Osteoblast (primary cell): ENCODE data around the gene CDC42SE2. TPM values are rescaled to one million over a fixed set of nuclear protein-coding genes. Genes with fewer than 3 reads are reported as not detected.

Experiments used
- DNase-seq: peaks from one replicate; pipeline ENCODE4 v3.0.0; 2011; ENCODE audit warnings: low spot score, mixed read lengths; ENCODE audit not compliant: insufficient read length; ENCODE audit errors: missing footprints
- H2AFZ ChIP-seq: 2 replicates; pipeline ENCODE4 v1.6.0; 2011; ENCODE audit warnings: mild to moderate bottlenecking, low read length
- H3K27ac ChIP-seq: 2 replicates; pipeline ENCODE4 v1.5.1; 2011; ENCODE audit warnings: mild to moderate bottlenecking, low read depth, low read length, moderate library complexity
- H3K27me3 ChIP-seq: 2 replicates; pipeline ENCODE4 v1.6.0; 2012; ENCODE audit warnings: mild to moderate bottlenecking, control low read depth, inconsistent platforms, low read length, moderate library complexity; ENCODE audit not compliant: insufficient read depth
- H3K36me3 ChIP-seq: 2 replicates; pipeline ENCODE4 v1.5.1; 2011; ENCODE audit warnings: mild to moderate bottlenecking, low read length, control low read depth, moderate library complexity; ENCODE audit not compliant: insufficient read depth
- H3K4me1 ChIP-seq: 2 replicates; pipeline ENCODE4 v1.5.1; 2011; ENCODE audit warnings: mild to moderate bottlenecking, low read length, control low read depth, moderate library complexity; ENCODE audit not compliant: insufficient read depth
- H3K4me2 ChIP-seq: 2 replicates; pipeline ENCODE4 v1.6.0; 2011; ENCODE audit warnings: mild to moderate bottlenecking, low read length; ENCODE audit not compliant: insufficient read depth
- H3K4me3 ChIP-seq: fragments of 200-600 bp; sonication (generic); 3 replicates; pipeline ENCODE4 v1.5.1; 2012; ENCODE audit warnings: mild to moderate bottlenecking, low read length, inconsistent platforms; ENCODE audit not compliant: insufficient read depth
- H3K79me2 ChIP-seq: 2 replicates; pipeline ENCODE4 v1.6.0; 2012; ENCODE audit warnings: mild to moderate bottlenecking, low read length, control low read depth, inconsistent platforms; ENCODE audit not compliant: insufficient read depth
- H3K9me3 ChIP-seq: 2 replicates; pipeline ENCODE4 v1.5.1; 2011; ENCODE audit warnings: low read depth, low read length, control low read depth
- H4K20me1 ChIP-seq: 2 replicates; pipeline ENCODE4 v1.6.0; 2012; ENCODE audit warnings: mild to moderate bottlenecking, low read length, control low read depth; ENCODE audit not compliant: insufficient read depth
- total RNA-seq: library from RNA; depleted of rRNA; stranded (reverse); fragments of >200 nt; gene quantifications from 2 replicates; pipeline ENCODE4 v1.2.3, GENCODE V29; 2012
- TF ChIP-seq, protein P1 (sequence below): IDR thresholded peaks from 2 replicates; pipeline ENCODE4 v1.5.1; 2011; ENCODE audit warnings: mild to moderate bottlenecking, low read depth, low read length, moderate library complexity; ENCODE audit errors: extremely low read depth

CDC42SE2 gene
- total RNA-seq, 1 donor = 22.8 TPM

DNA sequence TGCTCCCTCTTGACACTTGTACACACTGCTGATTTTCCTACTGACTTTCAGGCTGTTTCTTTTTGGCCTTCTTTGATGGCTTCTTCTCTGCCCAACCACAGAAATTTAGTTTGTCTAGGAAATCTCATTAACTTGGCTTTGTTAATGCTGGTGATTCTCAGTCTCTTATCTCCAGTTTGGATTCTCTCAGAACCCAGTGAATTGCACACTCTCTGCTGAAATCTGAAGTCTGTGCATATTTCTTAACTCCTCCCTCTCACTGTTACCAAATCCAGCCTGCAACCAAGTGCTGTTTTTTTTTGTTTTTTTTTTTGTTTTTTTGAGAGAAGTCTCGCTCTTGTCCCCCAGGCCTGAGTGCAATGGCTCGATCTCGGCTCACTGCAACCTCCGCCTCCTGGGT is 117.2 kb downstream of the CDC42SE2 start:
- peaks cover 2% of the 10 kb centered on the region for H3K36me3 ChIP-seq
- no peaks in the 10 kb centered on the region for H3K27me3 ChIP-seq
- H3K27ac ChIP-seq = no peak overlapping the region
- no peak overlapping the region for H3K4me3 ChIP-seq
- no peaks in the 10 kb centered on the region for H3K9me3 ChIP-seq
- H3K79me2 ChIP-seq = peaks cover 24% of the 10 kb centered on the region
- H2AFZ ChIP-seq = no peak overlapping the region
- no peak for DNase-seq
- TF ChIP-seq, protein P1, sequence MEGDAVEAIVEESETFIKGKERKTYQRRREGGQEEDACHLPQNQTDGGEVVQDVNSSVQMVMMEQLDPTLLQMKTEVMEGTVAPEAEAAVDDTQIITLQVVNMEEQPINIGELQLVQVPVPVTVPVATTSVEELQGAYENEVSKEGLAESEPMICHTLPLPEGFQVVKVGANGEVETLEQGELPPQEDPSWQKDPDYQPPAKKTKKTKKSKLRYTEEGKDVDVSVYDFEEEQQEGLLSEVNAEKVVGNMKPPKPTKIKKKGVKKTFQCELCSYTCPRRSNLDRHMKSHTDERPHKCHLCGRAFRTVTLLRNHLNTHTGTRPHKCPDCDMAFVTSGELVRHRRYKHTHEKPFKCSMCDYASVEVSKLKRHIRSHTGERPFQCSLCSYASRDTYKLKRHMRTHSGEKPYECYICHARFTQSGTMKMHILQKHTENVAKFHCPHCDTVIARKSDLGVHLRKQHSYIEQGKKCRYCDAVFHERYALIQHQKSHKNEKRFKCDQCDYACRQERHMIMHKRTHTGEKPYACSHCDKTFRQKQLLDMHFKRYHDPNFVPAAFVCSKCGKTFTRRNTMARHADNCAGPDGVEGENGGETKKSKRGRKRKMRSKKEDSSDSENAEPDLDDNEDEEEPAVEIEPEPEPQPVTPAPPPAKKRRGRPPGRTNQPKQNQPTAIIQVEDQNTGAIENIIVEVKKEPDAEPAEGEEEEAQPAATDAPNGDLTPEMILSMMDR = no peak
- peaks cover 5% of the 10 kb centered on the region for H4K20me1 ChIP-seq
- H3K4me2 ChIP-seq = no peak overlapping the region
- peaks cover 33% of the 10 kb centered on the region for H3K4me1 ChIP-seq

DNA sequence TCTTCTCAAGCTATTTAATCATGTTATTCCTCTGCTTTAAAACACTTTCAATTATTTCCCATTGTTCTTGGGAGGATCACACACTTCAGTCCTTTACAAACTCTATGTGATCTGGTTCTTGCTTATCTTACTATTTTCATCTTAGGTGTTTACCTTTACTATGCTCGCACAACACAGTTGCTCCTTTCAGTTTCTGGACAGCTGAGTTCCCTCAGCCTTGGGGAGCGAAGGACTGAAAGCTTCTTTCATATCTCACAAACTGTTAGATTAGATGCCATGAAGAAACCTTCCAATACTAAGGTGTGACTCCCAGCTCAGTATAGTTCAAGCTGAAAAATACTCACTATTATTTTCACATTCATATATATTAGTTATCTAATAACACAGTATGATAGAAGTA is 117.9 kb downstream of the CDC42SE2 start:
- DNase-seq = no peak
- TF ChIP-seq, protein P1 = no peak
- peaks cover 17% of the 10 kb centered on the region for H3K79me2 ChIP-seq
- no peak overlapping the region for H2AFZ ChIP-seq
- H3K4me2 ChIP-seq = no peak overlapping the region
- H3K4me3 ChIP-seq = no peak overlapping the region
- peaks cover 5% of the 10 kb centered on the region for H4K20me1 ChIP-seq
- H3K27ac ChIP-seq = no peak overlapping the region
- peaks cover 33% of the 10 kb centered on the region for H3K4me1 ChIP-seq
- H3K36me3 ChIP-seq = peaks cover 8% of the 10 kb centered on the region
- no peaks in the 10 kb centered on the region for H3K9me3 ChIP-seq
- no peaks in the 10 kb centered on the region for H3K27me3 ChIP-seq

- TF ChIP-seq, protein P1 = peak; percentile 53
- no peak for DNase-seq
- H4K20me1 ChIP-seq = peaks cover 5% of the 10 kb centered on the region
These were observed 118.8 kb downstream of the CDC42SE2 start for GRCh38 chr5:131382407-131383395.

GRCh38 chr5:131384173-131384572 is 120.3 kb downstream of the CDC42SE2 start:
- no peaks in the 10 kb centered on the region for H3K9me3 ChIP-seq
- TF ChIP-seq, protein P1 = no peak
- H2AFZ ChIP-seq = no peak overlapping the region
- H3K27me3 ChIP-seq = no peaks in the 10 kb centered on the region
- H3K36me3 ChIP-seq = peaks cover 9% of the 10 kb centered on the region
- peaks cover 17% of the 10 kb centered on the region for H3K4me1 ChIP-seq
- H3K79me2 ChIP-seq = peaks cover 15% of the 10 kb centered on the region
- H4K20me1 ChIP-seq = peaks cover 5% of the 10 kb centered on the region
- no peak overlapping the region for H3K4me2 ChIP-seq
- H3K4me3 ChIP-seq = no peak overlapping the region
- no peak for DNase-seq
- no peak overlapping the region for H3K27ac ChIP-seq

More at GRCh38 chr5:131382407-131383395, 118.8 kb downstream of the CDC42SE2 start:
- H3K4me1 ChIP-seq = peaks cover 29% of the 10 kb centered on the region
- H3K27me3 ChIP-seq = no peaks in the 10 kb centered on the region
- no peak overlapping the region for H2AFZ ChIP-seq
- no peak overlapping the region for H3K4me2 ChIP-seq
- H3K27ac ChIP-seq = no peak overlapping the region
- no peaks in the 10 kb centered on the region for H3K9me3 ChIP-seq
- peaks cover 9% of the 10 kb centered on the region for H3K36me3 ChIP-seq
- H3K79me2 ChIP-seq = peaks cover 16% of the 10 kb centered on the region
- H3K4me3 ChIP-seq = no peak overlapping the region
